ENCODE measurements around the gene SPRED2. TPM values are rescaled to one million over a fixed set of nuclear protein-coding genes. Genes with fewer than 3 reads are reported as not detected.

The SPRED2 gene
- total and polyA plus RNA-seq, 2 of the 8 experiments (the other 6 are each of a cell fraction or from before 2014, with no cell fraction given) = 15.3 to 22.5 TPM

GRCh38 chr2:65481961-65482360, 49.6 kb upstream of the SPRED2 start (continued):
- TF ChIP-seq CHD7 (IDR thresholded peaks at IDR 0.05; ENCODE audit: insufficient replicate concordance, low read length) (no peak), CREB1 (IDR thresholded peaks at IDR 0.05) (no peak), SIRT6 (IDR thresholded peaks at IDR 0.05; ENCODE audit: low read length) (no peak), PHF8 (conservative IDR thresholded peaks at IDR 0.05; ENCODE audit: low read depth, low read length) (no peak), JUN (IDR thresholded peaks at IDR 0.05; ENCODE audit: low read depth, low read length) (no peak), RAD21 (IDR thresholded peaks at IDR 0.05 in 1 of 2, conservative IDR thresholded peaks at IDR 0.05 in 1 of 2; ENCODE audit: low read depth in 2 of 2, low read length in 2 of 2) (no peak)

Measured in H1 (cell line).